ENCODE results near the gene ADGRF3.
"Not testable (repeated sequence)": the region's sequence is repeated elsewhere in the genome, so short reads cannot be mapped to it uniquely, and the experiment has no call there.

The ADGRF3 gene, protein sequence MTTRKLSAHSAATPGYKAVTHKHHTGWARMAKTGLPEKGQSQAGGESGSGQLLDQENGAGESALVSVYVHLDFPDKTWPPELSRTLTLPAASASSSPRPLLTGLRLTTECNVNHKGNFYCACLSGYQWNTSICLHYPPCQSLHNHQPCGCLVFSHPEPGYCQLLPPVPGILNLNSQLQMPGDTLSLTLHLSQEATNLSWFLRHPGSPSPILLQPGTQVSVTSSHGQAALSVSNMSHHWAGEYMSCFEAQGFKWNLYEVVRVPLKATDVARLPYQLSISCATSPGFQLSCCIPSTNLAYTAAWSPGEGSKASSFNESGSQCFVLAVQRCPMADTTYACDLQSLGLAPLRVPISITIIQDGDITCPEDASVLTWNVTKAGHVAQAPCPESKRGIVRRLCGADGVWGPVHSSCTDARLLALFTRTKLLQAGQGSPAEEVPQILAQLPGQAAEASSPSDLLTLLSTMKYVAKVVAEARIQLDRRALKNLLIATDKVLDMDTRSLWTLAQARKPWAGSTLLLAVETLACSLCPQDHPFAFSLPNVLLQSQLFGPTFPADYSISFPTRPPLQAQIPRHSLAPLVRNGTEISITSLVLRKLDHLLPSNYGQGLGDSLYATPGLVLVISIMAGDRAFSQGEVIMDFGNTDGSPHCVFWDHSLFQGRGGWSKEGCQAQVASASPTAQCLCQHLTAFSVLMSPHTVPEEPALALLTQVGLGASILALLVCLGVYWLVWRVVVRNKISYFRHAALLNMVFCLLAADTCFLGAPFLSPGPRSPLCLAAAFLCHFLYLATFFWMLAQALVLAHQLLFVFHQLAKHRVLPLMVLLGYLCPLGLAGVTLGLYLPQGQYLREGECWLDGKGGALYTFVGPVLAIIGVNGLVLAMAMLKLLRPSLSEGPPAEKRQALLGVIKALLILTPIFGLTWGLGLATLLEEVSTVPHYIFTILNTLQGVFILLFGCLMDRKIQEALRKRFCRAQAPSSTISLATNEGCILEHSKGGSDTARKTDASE

GRCh38 chr2:26346454-26347053, at the start of gene ADGRF3:
ADGRF3 (minus strand) TSS chr2:26346789; CDS start chr2:26346234, 555 bp downstream.
- peak in 1 of 2 donors; percentile 22 for DNase-seq (ENCODE audit: extremely low read depth in 1 of 2, low read depth in 1 of 2)

- DNase-seq (ENCODE audit: extremely low read depth in 1 of 2, low read depth in 1 of 2), result no peak
These were observed 48.8 kb upstream of the ADGRF3 start for GRCh38 chr2:26395394-26395793.

DNA sequence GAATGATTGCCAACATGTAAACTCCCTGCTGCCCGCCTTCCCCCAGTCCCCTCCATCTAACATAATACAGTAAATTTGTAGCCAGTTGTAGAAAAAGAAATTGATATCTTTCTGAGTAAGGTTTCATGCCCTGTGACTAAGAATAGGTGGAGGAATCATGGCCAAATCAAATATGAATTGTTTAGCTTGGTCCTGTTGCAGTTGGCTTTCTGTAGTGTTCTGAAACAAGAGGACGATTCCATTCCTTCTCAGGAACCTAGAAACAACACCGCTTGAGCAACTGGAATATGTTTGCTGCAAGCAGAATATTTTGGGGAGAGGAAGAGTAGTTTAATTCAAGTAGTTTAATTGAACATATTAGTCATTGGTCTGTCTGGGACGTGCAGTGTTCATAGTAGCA, 48.1 kb upstream of the ADGRF3 start:
- DNase-seq (ENCODE audit: extremely low read depth in 1 of 2, low read depth in 1 of 2), result no peak

DNA sequence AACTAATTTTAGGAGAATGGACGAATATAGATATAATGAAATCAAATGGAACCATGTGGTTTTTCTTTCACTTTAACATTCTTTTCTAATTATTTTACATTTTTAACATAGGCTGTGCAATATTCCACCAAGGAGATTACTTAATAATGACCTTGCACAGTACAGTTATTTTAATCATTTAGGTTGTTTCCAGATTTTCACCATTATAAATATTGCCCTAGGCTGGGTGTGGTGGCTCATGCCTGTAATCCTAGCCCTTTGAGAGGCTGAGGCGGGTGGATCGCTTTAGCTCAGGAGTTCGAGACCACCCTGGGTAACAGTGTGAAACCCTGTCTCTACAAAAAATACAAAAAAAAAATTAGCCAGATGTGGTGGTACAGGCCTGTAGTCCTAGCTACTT, 40.6 kb upstream of the ADGRF3 start:
- DNase-seq (ENCODE audit: extremely low read depth in 1 of 2, low read depth in 1 of 2), result no peak

- DNase-seq (ENCODE audit: extremely low read depth in 1 of 2, low read depth in 1 of 2), result no peak
These were observed 38.0 kb upstream of the ADGRF3 start for GRCh38 chr2:26384597-26384996.

GRCh38 chr2:26384183-26384582, 37.6 kb upstream of the ADGRF3 start:
- DNase-seq (ENCODE audit: extremely low read depth in 1 of 2, low read depth in 1 of 2), result no peak

DNA sequence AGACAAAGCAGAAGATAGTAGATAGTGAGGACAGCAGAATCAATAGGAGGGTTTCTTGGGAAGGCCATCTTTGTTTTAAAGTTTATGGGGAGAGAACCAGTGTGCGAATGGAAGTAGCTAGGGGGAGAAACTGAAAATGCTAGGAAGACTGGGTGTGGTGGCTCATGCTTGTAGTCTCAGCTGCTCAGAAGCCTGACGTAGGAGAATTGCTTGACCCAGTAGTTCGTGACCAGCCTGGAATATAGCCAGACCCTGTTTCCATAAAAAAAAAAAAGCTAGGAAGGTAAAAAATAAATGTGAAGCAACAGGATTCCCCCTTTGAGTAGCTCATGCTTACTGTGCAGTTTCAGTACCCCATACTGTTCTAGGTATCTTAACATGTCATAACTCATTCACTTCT, 36.0 kb upstream of the ADGRF3 start:
- DNase-seq (ENCODE audit: extremely low read depth in 1 of 2, low read depth in 1 of 2), result no peak

GRCh38 chr2:26380281-26380680, 33.7 kb upstream of the ADGRF3 start:
- DNase-seq (ENCODE audit: extremely low read depth in 1 of 2, low read depth in 1 of 2), result no peak

DNA sequence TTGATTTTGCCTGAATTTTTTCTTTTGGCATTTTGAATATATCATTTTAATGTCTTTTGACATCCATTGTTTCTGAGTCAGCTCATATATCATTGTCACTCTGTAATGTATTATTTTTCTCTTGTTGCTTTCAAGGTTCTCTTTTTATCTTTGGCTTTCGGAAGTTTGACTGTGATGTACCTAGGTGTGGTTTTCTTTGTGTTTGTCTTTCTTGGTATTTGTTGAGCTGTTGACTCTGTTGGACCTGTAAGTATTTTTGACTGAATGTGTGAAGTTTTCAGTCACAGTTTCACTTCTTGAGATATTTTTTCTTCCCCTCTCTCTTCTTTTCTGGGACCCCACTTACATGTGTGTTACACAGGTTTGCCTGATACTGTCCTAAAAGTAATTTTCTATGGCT, 30.2 kb upstream of the ADGRF3 start:
- DNase-seq (ENCODE audit: extremely low read depth in 1 of 2, low read depth in 1 of 2), result no peak

GRCh38 chr2:26370909-26371308, 24.3 kb upstream of the ADGRF3 start:
- DNase-seq (ENCODE audit: extremely low read depth in 1 of 2, low read depth in 1 of 2), result not testable (repeated sequence)

DNA sequence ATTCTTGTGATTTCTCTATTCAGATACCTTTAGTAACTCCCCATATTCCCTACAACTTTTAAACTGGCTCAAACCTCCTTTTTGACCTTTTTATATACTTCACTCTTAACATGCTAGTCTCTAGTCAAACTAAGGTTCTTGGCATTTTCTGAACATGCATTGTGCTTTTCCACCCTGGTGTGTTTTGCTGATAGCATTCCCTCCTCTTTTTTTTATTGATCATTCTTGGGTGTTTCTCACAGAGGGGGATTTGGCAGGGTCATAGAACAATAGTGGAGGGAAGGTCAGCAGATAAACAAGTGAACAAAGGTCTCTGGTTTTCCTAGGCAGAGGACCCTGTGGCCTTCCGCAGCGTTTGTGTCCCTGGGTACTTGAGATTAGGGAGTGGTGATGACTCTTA, 23.1 kb upstream of the ADGRF3 start:
- not testable (repeated sequence) for DNase-seq (ENCODE audit: extremely low read depth in 1 of 2, low read depth in 1 of 2)

DNA sequence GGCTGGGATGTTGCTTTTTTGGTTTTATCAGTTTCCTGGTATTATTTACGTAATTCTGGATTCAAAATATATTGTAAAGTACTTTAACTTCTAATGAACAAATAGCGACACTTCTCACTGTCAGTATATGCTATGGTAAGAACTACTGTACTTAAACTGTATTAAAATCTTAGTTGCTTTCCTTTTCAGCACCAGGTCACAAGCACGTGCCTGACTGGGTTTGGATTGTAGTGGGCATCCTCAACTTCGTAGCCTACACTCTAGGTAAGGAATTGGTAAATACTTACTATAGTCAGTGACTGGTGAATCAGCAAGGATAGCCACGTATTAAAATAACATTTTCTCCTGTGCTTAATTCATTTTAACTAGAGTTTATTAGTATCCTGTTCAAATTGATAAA, 20.4 kb upstream of the ADGRF3 start:
- no peak for DNase-seq (ENCODE audit: extremely low read depth in 1 of 2, low read depth in 1 of 2)

DNA sequence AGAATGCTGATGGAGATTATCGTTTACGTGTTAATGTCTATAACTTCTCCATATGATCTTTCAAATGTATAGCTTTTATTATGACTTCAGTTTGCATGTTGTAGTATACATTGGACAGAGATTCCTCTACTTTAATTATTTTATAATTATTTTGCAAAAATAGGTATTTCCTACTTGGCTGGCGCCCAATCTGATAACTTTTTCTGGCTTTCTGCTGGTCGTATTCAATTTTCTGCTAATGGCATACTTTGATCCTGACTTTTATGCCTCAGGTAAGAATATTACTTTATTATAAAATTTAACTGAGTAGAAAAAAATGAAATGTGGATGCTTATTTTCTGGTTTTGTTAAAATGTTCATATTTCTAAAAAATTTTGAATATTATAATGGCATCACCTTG, 18.1 kb upstream of the ADGRF3 start:
- DNase-seq (ENCODE audit: extremely low read depth in 1 of 2, low read depth in 1 of 2), result no peak

GRCh38 chr2:26363958-26364357, 17.4 kb upstream of the ADGRF3 start:
- no peak for DNase-seq (ENCODE audit: extremely low read depth in 1 of 2, low read depth in 1 of 2)

DNA sequence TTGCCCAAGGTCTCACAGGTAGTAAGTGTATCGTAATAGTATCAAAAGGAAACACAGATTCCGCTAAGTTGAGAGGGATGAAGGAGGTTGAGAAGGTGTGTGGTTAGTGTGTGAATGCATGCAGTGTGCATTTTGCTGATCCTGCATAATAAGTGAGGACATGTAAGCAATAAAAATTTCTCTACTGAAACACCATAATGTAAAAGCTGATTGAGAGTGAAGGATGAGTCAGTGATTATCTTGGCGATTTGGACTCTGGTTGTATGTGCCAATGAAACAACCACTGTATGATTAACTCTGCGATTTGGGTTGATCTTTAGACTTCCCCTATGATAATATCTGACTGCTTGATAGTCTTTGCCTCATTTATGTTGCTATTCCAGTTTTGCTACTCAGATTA, 16.7 kb upstream of the ADGRF3 start:
- DNase-seq (ENCODE audit: extremely low read depth in 1 of 2, low read depth in 1 of 2), result no peak

GRCh38 chr2:26359886-26360473, 13.4 kb upstream of the ADGRF3 start:
- no peak for DNase-seq (ENCODE audit: extremely low read depth in 1 of 2, low read depth in 1 of 2)

GRCh38 chr2:26356771-26357170, 10.2 kb upstream of the ADGRF3 start:
- DNase-seq (ENCODE audit: extremely low read depth in 1 of 2, low read depth in 1 of 2), result no peak

GRCh38 chr2:26356111-26356510, 9.5 kb upstream of the ADGRF3 start:
- DNase-seq (ENCODE audit: extremely low read depth in 1 of 2, low read depth in 1 of 2), result no peak

DNA sequence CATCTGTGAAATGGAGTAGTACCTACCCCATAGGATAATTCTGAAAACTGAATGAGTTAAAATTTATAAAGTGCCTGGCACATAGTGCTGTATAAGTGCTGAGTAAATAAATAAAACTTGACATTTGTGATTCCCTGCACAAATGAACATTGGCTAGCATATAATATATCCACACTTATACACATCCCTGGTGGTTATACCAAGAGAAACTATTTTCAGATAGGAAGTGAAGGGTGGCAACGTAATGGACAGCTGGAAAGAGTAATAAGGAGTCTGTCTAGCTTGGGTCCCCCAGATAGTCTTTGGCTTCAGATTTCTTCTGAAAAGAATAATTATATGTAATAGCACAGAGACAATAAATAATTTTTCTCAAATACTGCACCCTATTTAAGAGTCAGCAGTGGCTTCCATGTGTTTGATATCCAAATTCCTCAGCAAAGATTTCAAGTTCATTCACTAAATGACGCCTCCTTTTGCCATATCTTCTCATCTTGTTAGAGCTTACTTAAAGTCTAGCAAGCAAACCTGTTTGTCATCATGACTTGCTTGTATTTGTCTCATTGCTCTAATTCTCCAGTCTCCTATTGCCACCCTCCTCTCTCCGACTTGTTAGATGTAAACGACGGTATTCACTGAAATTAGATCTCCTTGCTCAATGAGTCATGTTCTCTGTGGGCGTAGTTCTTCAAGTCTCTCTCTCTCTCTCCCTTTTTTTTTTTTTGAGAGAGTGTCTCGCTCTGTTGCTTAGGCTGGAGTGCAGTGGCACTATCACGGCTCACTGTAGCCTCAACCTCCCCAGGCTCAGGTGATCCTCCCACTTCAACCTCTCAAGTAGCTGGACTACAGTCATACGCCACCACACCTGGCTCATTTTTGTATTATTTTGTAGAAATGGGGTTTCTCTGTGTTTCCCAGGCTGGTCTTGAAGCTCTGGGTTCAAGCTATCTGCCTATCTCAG, 8.7 kb upstream of the ADGRF3 start:
- DNase-seq (ENCODE audit: extremely low read depth in 1 of 2, low read depth in 1 of 2), result no peak

DNA sequence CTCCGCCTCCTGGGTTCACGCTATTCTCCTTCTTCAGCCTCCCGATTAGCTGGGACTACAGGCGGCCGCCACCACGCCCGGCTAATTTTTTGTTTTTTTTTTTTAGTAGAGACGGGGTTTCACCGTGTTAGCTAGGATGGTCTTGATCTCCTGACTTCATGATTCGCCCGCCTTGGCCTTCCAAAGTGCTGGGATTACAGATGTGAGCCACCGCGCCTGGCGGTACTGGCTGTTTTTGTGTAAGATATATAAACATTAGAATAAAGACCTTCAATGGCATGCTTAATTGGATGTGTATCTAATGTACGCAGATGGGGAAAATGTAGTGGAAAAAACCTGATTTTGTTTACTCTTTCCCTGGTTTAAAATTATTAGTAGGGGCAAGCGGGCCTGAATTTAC, 7.9 kb upstream of the ADGRF3 start:
- not testable (repeated sequence) for DNase-seq (ENCODE audit: extremely low read depth in 1 of 2, low read depth in 1 of 2)

Measured in activated CD8-positive, alpha-beta memory T cell treated with anti-CD3 and anti-CD28 coated beads for 1 hour (primary cell).